Measurements from ENCODE around the gene COG3.

The COG3 gene

DNA sequence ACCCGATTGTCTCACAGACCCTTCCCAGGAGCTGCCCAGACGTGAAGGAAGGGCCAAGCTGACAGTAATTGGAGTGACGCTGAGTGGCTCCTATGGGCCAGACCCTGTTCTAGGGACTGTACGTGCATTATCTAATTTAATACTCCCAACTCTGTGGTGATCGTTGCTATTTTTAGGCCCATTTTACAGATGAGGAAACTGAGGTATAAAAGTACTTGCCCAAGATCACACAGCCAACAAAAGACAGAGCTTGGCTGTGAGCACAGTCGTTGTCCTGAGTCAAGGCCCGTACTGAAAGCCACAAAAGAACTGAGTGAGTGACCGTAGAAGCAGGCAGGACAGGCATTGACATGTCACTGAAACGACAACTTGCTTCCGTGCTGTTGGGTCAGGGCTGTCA is 76.1 kb downstream of the COG3 start:
- no peaks in the 10 kb centered on the region for H3K27me3 ChIP-seq (ENCODE audit: insufficient read depth, low read depth)
- H3K4me1 ChIP-seq (ENCODE audit: low read depth, poor library complexity, severe bottlenecking): no peaks in the 10 kb centered on the region
- no peak overlapping the region for H3K9ac ChIP-seq
- H3K4me3 ChIP-seq (IDR thresholded peaks at IDR 0.05; ENCODE audit: insufficient read depth, low read depth, low read length): no peak overlapping the region
- no peak overlapping the region for H2AFZ ChIP-seq (ENCODE audit: low read depth)
- TF ChIP-seq, protein P1, sequence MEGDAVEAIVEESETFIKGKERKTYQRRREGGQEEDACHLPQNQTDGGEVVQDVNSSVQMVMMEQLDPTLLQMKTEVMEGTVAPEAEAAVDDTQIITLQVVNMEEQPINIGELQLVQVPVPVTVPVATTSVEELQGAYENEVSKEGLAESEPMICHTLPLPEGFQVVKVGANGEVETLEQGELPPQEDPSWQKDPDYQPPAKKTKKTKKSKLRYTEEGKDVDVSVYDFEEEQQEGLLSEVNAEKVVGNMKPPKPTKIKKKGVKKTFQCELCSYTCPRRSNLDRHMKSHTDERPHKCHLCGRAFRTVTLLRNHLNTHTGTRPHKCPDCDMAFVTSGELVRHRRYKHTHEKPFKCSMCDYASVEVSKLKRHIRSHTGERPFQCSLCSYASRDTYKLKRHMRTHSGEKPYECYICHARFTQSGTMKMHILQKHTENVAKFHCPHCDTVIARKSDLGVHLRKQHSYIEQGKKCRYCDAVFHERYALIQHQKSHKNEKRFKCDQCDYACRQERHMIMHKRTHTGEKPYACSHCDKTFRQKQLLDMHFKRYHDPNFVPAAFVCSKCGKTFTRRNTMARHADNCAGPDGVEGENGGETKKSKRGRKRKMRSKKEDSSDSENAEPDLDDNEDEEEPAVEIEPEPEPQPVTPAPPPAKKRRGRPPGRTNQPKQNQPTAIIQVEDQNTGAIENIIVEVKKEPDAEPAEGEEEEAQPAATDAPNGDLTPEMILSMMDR (conservative IDR thresholded peaks at IDR 0.05; ENCODE audit: low read depth, low read length): no peak
- no peak overlapping the region for H3K4me2 ChIP-seq
- no peaks in the 10 kb centered on the region for H3K79me2 ChIP-seq (ENCODE audit: insufficient read depth, low read depth)
- H4K20me1 ChIP-seq (ENCODE audit: insufficient read depth): no peaks in the 10 kb centered on the region
- no peaks in the 10 kb centered on the region for H3K36me3 ChIP-seq (ENCODE audit: insufficient read depth)
- no peak overlapping the region for H3K27ac ChIP-seq

DNA sequence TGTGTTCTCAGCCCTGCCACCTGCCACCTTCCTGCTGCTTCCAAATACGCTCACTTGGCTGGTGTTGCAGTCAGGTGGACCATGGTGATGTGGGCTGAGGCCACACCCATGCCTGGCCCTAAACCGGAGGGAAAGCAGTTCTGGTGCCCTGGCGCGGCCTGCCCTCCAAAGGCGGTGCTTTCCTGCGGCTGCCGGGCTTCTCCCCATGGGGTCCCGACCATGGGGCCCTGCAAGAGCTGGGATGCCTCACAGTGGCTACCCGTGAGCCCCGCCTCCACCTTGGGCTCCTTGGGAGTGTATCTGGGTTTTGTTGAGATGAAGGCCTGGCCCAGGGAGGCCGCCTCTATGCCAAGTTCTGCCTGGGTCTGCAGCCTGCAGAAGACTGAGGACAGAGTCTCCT is 77.1 kb downstream of the COG3 start:
- no peaks in the 10 kb centered on the region for H3K79me2 ChIP-seq (ENCODE audit: insufficient read depth, low read depth)
- H2AFZ ChIP-seq (ENCODE audit: low read depth): no peak overlapping the region
- TF ChIP-seq, protein P1 (conservative IDR thresholded peaks at IDR 0.05; ENCODE audit: low read depth, low read length): no peak
- H4K20me1 ChIP-seq (ENCODE audit: insufficient read depth): no peaks in the 10 kb centered on the region
- H3K4me3 ChIP-seq (IDR thresholded peaks at IDR 0.05; ENCODE audit: insufficient read depth, low read depth, low read length): no peak overlapping the region
- H3K36me3 ChIP-seq (ENCODE audit: insufficient read depth): no peaks in the 10 kb centered on the region
- no peak overlapping the region for H3K27ac ChIP-seq
- H3K9ac ChIP-seq: no peak overlapping the region
- H3K27me3 ChIP-seq (ENCODE audit: insufficient read depth, low read depth): no peaks in the 10 kb centered on the region
- no peaks in the 10 kb centered on the region for H3K4me1 ChIP-seq (ENCODE audit: low read depth, poor library complexity, severe bottlenecking)
- H3K4me2 ChIP-seq: no peak overlapping the region

DNA sequence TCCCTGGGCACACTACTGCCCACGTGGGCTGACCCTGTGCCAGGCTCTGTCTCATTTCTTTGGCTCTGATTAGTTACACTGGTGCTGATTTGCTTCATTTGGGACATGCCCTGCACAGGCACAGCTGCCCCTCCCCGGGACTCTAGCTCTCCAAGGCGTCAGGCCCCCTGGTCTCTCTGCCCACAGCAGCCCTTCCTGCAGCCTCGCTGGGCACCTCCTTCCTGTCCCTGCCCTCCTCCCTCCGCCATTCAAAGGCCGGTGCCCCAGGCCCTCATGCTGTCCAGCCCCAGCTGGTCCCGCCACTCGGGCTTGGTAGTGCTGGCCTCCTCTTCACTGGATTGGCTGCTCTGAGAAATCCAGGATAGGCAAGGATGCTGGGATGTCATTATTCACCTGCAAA is 77.7 kb downstream of the COG3 start:
- Histone ChIP-seq H3K27me3 (ENCODE audit: insufficient read depth, low read depth) (no peaks in the 10 kb centered on the region), H3K4me3 (IDR thresholded peaks at IDR 0.05; ENCODE audit: insufficient read depth, low read depth, low read length) (no peak overlapping the region), H2AFZ (ENCODE audit: low read depth) (no peak overlapping the region), H3K27ac (no peak overlapping the region), H3K4me2 (no peak overlapping the region), H3K79me2 (ENCODE audit: insufficient read depth, low read depth) (no peaks in the 10 kb centered on the region), H3K4me1 (ENCODE audit: low read depth, poor library complexity, severe bottlenecking) (no peaks in the 10 kb centered on the region), H3K9ac (no peak overlapping the region), H3K36me3 (ENCODE audit: insufficient read depth) (no peaks in the 10 kb centered on the region), H4K20me1 (ENCODE audit: insufficient read depth) (no peaks in the 10 kb centered on the region)
- TF ChIP-seq, protein P1 (conservative IDR thresholded peaks at IDR 0.05; ENCODE audit: low read depth, low read length): no peak

DNA sequence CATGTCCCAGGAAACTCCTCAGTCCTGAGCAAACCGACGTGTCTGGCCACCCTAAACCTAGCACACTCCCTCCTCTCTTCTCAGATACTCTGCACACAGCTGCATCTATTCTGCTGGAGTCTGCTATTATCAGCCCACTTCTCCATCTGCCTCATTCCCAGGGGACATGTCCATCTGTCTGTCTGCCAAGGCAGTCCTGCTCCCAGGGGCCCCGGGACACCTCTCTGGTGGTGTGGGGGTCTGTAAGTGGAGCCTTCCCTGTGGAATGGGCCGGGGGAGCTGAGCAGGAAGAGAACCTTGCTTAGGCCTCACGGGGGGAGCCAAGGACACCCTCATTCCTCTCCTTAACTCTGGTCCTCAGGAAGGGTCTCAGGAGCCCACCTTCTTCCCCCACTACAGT is 78.1 kb downstream of the COG3 start:
- no peak overlapping the region for H3K27ac ChIP-seq
- TF ChIP-seq, protein P1 (conservative IDR thresholded peaks at IDR 0.05; ENCODE audit: low read depth, low read length): no peak
- H3K4me2 ChIP-seq: no peak overlapping the region

More for the DNA sequence above, 78.1 kb downstream of the COG3 start:
- H3K9ac ChIP-seq: no peak overlapping the region
- H3K4me3 ChIP-seq (IDR thresholded peaks at IDR 0.05; ENCODE audit: insufficient read depth, low read depth, low read length): no peak overlapping the region
- no peaks in the 10 kb centered on the region for H3K36me3 ChIP-seq (ENCODE audit: insufficient read depth)
- H4K20me1 ChIP-seq (ENCODE audit: insufficient read depth): no peaks in the 10 kb centered on the region
- no peaks in the 10 kb centered on the region for H3K79me2 ChIP-seq (ENCODE audit: insufficient read depth, low read depth)
- H3K27me3 ChIP-seq (ENCODE audit: insufficient read depth, low read depth): no peaks in the 10 kb centered on the region
- H3K4me1 ChIP-seq (ENCODE audit: low read depth, poor library complexity, severe bottlenecking): no peaks in the 10 kb centered on the region
- H2AFZ ChIP-seq (ENCODE audit: low read depth): no peak overlapping the region
